Inflammatory macrophage treated with lipopolysaccharide for 4 hours (primary cell): ENCODE measurements around the gene MYZAP.

ENCODE experiments used
- DNase-seq: peaks from one replicate; pipeline ENCODE4 v3.0.0-alpha.2; 2020

Gene MYZAP, protein sequence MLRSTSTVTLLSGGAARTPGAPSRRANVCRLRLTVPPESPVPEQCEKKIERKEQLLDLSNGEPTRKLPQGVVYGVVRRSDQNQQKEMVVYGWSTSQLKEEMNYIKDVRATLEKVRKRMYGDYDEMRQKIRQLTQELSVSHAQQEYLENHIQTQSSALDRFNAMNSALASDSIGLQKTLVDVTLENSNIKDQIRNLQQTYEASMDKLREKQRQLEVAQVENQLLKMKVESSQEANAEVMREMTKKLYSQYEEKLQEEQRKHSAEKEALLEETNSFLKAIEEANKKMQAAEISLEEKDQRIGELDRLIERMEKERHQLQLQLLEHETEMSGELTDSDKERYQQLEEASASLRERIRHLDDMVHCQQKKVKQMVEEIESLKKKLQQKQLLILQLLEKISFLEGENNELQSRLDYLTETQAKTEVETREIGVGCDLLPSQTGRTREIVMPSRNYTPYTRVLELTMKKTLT

GRCh38 chr15:57591822-57592367 is at the start of gene MYZAP:
MYZAP (plus strand) TSS chr15:57591904; CDS start chr15:57592035, 131 bp downstream.
- peak; percentile 29 for DNase-seq

DNA sequence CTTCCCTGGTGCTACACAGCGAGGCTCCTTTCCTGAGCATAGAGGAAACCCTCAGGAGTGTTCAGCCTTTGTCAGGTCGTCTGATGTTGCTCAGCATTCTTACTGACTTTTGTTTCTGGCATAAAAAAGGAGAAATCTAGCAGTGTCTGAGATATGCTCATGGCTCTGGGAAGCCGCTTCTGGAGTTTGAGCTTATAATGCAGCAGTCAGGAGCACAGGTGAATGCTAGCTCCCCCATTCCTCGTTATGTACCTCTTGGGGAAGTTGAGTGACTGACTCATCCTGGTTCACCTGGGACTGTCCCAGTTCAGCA is 49.2 kb upstream of the MYZAP start:
- no peak for DNase-seq

DNA sequence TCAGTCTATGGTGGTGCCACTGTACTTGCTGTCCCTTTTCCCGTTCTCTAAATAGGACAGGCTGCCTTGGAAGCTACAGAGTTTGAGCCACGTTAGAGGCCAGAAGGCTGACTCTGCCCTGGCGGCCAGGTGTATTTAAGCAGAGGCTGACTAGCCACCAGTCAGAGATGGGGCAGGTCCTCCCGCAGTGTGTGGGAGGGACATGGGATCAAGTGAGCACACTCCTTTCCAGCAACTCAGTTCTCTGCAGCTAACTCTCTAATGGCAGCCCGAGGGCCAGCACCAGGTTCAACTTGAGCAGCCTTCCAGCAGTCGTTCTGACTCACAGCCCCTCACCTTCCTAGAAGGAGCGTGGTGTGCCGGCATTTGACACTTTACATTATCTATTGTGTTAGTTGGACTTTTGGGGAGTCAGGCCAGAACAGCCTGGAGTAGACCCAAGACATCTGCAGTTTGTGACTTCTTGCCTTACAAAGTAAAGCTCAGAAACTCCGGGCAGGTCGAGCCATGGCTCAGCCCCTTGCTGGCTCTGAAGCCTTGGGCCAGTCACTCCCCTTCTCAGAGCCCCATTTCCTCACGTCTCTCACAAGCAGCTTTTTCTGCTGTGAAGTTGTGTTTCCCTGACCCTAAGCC is 46.7 kb upstream of the MYZAP start:
- no peak for DNase-seq

- no peak for DNase-seq
Observed at GRCh38 chr15:57545995-57546394, 45.7 kb upstream of the MYZAP start.

GRCh38 chr15:57547243-57547755 is 44.4 kb upstream of the MYZAP start:
- no peak for DNase-seq

DNA sequence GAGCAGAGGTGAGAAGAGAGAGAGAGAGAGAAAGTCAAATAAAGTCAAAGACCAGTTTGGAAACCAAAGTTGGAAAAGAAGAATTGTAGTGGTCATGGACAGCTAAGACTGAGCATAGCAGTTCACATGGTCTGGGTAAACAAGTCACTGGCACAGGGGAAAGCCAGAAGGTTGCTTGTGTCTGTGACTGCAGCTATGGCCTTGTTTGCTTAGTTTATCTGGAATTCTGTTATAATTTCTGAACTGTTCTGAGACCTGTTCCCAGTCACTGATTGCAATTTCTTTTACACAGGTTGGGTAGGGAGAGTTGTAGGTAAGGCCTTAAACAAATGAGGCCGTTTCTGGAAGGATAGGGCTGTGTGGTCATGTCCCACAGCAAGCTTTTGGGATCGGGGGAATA is 43.4 kb upstream of the MYZAP start:
- DNase-seq: no peak

DNA sequence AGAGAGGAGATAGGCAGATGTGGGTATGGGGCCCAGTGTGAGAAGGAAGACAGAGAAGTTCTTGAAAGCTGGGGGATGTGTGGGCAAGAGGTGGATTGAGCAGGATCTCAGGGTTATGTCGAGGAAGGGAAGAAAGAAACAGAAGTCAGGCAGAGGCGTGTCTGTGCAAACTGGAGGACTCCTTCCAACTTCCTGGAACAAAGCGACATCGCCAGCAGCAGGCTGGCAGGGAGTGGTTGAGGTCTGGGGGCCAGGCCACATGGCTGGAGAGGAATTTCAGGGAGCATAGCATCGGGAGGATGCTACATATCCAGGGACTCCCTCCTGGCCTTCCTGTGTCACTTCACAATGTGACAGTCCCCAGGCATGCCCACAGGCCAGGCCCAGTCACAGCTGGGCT is 42.9 kb upstream of the MYZAP start:
- DNase-seq: no peak

DNA sequence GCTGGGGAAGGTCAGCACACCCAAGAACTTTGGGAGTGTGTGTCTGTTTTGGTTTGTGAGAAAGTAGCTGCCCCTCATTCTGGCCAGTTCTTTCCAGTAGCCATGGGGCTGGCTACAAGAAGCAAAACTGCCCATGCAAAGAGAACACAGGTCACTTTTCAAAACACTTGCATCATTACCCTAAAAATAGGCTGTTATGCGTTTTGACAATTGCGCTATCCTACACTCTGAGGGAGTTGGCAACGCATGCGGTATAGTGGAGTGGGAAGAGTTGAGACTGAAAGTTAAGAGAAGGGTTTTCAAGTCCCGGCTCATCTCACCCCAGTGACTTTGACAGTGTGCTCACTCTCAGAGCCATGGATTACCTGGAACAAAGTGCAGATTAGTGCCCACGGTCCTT is 41.8 kb upstream of the MYZAP start:
- DNase-seq: no peak

DNA sequence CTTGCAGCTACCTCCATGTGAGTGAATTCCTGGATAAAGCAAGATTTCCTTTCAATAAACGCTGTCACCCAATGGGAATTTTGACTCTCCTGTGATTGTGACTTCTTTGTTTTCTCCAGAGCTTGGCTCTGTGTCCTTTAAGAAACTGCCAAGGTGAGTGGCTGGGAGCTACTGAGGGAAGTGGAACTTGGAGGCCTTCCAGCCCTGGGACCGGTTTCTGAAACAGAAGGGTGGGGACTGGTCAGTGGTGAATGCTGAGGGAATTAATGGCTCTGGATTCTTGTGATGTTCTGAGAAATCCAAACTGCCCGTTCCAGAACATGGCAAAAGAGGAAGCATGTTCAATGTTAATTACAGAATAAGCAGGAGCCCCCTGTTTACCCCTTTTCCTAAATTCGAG is 41.1 kb upstream of the MYZAP start:
- DNase-seq: no peak

DNA sequence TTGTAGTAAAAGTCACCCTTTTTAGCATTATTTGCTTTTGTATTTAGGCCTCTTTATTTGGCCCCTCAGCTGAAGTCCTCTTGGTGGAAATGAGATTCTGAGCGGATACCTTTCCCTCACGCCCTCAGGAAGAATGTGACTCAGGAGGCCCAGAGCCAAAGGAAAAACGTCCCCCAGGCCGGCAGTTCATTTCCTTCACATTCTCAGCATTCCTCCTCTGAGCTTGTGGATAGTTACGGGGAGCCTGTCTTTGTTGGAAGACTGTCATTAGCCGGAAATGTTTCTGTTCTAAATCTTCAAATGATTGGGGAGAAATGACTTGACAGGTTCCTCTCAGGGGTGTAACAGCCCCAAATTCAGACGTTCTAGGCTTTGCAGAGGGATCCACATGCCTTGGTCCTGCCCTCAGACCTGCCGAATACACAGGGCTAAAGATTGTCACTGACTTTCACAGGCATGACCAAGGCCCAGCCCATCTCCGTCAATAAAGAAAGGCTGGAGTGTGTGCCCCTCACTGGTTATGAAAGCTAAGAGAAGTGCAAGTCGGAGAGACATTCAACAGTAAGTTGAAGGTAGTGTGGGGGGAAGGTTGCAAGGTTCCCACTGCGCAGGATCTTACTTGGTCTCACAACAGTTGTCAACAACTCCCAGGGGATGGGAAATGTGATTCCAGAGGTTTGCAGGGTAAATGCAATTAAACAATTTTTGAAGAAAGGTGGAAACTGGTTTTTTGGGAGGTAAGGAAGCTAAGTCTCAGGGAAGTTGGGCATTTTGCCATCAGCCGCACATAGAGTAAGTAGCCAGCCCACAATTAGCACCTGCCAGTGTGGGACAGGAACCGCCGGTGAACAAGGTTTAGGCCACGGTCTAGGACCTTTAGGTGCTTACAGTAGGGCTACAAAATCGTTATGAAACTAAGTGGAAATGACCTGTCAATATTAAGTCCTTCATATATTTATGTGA is 39.7 kb upstream of the MYZAP start:
- DNase-seq: no peak

DNA sequence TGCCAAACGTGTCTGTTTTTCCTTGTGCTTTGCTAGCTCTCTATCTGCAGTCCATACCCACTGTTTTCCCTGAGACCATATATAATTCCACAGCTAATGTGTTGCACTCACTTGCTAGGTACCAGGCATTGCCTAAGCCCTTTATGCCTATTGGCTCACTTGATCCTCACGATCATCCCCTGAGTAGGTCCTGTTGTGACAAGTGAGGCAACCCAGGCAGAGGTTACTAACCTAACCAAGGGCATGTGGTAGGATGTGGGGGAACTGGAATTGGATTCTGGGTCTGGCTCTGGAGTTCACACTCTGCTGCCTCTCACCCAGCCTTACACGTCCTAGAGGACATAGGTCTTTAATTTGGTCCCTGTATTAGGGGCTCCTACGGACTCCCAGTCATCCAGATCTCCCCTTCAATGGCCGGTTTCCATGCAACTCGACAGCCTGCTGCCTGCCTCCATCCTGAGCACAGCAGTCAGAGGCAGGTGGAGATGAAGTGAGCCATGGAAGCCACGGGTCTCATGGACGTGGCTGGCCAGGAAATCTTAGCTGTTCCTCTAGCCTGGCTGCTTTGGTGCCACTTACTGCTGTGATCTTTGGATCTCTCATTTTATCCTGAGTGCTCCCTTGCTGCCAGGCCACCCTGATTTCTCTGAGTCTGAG is 38.9 kb upstream of the MYZAP start:
- no peak for DNase-seq

DNA sequence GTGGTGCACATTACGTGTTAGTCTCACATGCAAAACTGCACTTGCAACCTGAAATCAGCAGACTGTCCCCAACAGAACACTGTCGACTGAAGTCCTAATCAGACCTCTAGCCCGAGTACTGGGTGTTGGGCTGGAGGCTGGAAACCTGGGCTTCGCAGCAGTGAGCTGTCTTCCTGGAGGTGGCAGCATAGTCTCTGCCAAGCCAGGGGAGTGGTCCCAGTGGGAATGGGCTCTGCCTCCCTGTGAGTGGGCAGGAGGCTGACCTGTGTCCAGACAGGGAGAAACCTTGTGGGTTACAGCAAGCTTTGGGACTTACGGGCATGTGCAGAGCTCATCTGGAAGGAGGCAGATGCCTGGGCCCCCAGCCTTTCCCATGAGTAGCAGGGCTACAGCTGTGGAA is 38.2 kb upstream of the MYZAP start:
- DNase-seq: no peak

- DNase-seq: no peak
Observed at GRCh38 chr15:57554063-57554811, 37.5 kb upstream of the MYZAP start.

DNA sequence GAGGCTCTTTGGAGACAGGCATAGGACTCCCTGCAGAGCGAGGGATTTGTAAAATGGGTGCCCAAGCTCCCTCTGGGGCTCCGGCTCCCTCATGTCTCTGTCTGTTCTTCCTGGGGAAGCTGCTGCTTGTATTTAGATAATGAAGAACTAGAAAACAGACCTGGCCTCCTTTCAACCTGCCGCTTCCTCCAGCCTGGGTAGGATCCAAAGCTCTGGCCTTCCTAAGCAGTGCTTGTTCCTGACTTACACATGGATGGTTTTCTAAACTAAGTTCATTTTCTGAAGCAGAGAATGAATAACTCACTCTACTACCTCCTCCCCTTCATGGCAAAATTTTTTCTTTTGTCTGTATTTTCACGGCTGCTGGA is 36.9 kb upstream of the MYZAP start:
- DNase-seq: no peak

DNA sequence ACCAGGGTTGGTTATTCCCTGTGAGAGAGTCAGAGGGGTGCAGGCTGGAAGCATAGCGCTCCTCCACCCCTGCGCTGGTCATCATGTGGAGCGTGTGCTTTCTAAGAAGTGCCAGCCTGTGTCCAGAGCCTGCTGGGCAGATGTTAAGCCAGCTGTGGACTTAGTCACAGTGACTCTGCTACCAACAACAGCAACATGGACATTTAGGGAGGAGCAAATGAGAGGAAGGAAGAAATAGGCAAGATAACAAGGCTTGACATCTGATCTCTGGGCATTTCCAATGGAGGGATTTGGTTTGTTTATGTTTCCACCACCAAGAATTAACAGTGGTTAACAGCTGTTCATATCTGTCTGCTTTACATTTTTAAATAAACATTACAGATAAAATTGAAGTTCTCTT is 36.4 kb upstream of the MYZAP start:
- DNase-seq: no peak

DNA sequence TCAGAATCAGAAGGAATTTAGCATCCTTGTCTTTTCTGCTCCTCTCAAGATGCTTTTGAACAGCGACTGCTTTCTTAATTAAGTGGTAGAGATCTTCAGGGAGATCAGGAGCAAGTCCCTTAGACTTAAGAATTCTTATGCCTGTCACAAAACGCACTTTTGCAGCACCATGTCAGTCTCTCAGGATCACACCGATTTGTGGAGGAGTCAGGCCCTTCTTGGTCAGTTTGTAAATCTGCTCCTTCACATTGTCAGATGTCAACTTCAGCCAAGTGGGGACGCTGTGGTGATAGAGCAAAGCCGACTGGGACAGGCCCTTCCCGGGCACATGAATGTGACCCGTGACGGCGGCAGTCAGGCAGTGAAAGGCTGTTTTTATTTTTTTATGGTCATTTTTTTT is 35.7 kb upstream of the MYZAP start:
- DNase-seq: no peak

- DNase-seq: no peak
Observed at GRCh38 chr15:57557267-57557666, 34.4 kb upstream of the MYZAP start.

DNA sequence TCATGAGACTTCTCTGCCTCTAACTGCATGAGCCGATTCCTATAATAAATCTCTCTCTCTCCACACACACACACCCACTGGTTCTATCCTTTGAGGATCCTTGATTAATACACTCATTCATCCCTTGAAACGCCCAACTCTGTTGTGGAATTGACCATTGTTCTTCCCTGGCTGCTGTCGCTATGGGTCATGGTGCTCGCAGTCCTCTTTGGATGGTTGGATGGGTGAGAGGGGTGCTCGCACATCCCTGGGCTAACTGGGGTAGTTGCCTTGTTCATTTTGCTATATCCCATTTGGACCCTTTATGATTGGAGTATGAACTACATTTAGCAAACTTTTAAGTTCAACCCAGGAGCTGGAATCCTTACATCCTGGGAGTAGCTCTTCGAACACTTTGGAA is 33.9 kb upstream of the MYZAP start:
- DNase-seq: no peak

DNA sequence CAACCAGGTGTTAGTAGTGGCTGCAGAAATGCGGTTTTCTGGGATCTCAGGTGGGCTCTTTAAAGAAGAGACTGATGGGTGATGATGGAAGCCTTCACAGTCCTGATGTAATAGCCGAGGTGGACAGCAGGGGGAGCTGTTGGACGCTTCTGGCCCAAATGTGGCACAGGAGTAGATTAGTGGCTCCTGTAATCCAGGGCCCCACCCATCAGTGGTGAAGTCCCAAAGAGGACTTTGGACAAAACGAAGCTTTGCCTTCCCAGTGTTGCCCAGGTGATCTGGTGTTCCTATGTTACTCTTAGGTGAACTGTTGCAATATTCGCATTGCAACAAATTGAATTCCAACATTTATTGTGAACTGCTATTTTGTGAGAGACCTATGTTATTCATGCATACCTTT is 31.8 kb upstream of the MYZAP start:
- DNase-seq: peak; percentile 63

DNA sequence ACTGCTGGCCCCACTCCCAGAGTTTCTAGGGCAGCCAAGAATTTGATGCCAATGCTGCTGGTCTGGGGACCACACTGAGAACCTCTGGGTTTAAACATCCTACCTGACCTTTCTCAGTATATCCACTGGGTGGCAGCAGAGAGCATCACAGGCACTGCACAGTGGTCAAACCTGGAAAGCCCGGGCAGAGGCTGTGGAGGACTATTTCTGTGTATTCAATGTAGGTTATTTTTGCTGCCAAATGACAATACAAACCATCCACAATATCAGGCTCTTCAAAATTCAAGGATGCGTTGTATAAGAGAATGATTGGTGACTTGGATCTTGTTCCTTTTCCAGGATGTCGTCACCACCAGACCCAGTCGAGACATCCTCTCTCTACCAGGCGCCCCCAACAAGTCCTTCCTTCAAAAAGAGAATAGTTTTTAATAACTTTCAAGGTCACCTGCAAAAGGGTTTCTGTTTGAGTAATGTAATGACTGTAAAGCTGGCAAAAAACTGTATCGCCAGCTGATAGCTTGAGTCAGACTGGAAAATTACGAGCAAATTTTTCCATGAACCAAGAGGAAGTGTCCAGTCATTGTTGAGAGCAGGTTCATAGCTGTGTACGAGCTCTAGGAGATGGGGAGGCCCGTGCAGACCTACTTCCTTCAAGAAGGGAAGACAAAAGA is 30.5 kb upstream of the MYZAP start:
- DNase-seq: peak; percentile 87

DNA sequence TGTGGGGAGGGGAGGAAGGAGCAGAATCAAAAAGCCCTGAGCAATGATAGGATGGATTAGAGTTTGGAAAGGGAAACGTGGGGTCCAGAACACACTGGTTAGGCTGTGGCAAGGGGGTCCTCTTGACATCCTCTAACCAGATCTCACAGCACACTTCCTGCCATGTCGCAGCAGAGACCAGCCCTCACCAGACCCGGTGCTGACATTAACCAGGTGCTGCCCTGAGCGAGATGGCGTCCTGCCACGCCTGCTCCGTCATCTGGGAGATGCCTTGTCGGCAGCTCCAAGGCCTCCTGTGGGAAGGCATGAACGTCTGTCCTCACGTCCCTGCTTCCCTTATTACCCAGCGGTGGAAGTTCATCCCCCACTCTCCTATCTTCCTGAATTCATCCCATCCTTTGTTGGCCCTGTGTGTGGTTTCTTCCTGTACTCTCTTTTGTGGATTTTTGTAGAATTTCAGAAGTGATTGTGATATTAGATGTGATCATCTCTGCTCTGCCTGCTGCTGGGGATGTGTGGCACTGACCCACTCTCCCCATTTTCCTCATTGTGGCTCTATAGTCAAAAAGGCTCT is 29.4 kb upstream of the MYZAP start:
- no peak for DNase-seq
